ENCODE measurements around the gene FFAR3. TPM values are rescaled to one million over a fixed set of nuclear protein-coding genes. Genes with fewer than 3 reads are reported as not detected.
A peak's percentile ranks its signal among the peaks of the same experiment; 100 is the strongest.

The FFAR3 gene
- total and polyA plus RNA-seq, 2 of the 8 experiments (the other 6 are each of a cell fraction or from before 2014, with no cell fraction given) = not detected

- Histone ChIP-seq H4K20me1 (replicated peaks in 1 of 2; ENCODE audit: control insufficient read depth in 1 of 2, insufficient read depth in 2 of 2, low read length in 2 of 2) (no peaks in the 10 kb centered on the region), H2BK120ac (replicated peaks; ENCODE audit: low read depth, low read length) (no peak overlapping the region), H3K4me2 (ENCODE audit: insufficient read depth in 1 of 2, low read depth in 2 of 2, low read length in 2 of 2) (no peak overlapping the region), H2BK12ac (ENCODE audit: low read depth, low read length) (no peak overlapping the region), H3K9me3 (ENCODE audit: insufficient read depth in 2 of 2, low read depth in 1 of 2, low read length in 1 of 2) (no peaks in the 10 kb centered on the region), H3K27me3 (replicated peaks in 1 of 4; ENCODE audit: control insufficient read depth in 3 of 4, extremely low read depth in 1 of 4, insufficient read depth in 3 of 4, low read length in 3 of 4) (no peaks in the 10 kb centered on the region), H3K79me1 (ENCODE audit: low read depth, low read length) (no peaks in the 10 kb centered on the region), H3K79me2 (ENCODE audit: control insufficient read depth in 1 of 2, insufficient read depth in 2 of 2, low read length in 2 of 2) (no peaks in the 10 kb centered on the region), H3K27ac (ENCODE audit: low read depth, low read length) (no peak overlapping the region), H3K14ac (ENCODE audit: insufficient read length) (no peak overlapping the region), H4K5ac (ENCODE audit: insufficient read length, low read depth, low read length) (no peak overlapping the region), H2AK5ac (ENCODE audit: low read depth, low read length) (no peak overlapping the region), H3K23ac (ENCODE audit: insufficient read length) (no peak overlapping the region), H4K8ac (ENCODE audit: extremely low read depth, insufficient read depth, low read length) (peak overlapping the region; percentile 20), H3K4me3 (ENCODE audit: extremely low read depth in 1 of 4, insufficient read depth in 2 of 4, low read depth in 3 of 4, low read length in 4 of 4) (no peak overlapping the region), H3K4ac (replicated peaks; ENCODE audit: insufficient read length, low read depth, low read length) (no peak overlapping the region), H3K18ac (ENCODE audit: extremely low read depth, low read length) (no peak overlapping the region), H3K9ac (replicated peaks in 1 of 4; ENCODE audit: extremely low read depth in 1 of 4, low read depth in 3 of 4, low read length in 3 of 4) (no peak overlapping the region), H4K91ac (replicated peaks; ENCODE audit: insufficient read length, low read length) (no peak overlapping the region), H3K4me1 (replicated peaks in 1 of 4; ENCODE audit: control insufficient read depth in 3 of 4, insufficient read depth in 4 of 4, low read length in 3 of 4) (no peaks in the 10 kb centered on the region; a peak in 1 of 7 replicates), H2BK20ac (ENCODE audit: low read length) (no peak overlapping the region), H3K56ac (replicated peaks; ENCODE audit: insufficient read length, low read depth, low read length) (no peak overlapping the region), H3K36me3 (ENCODE audit: control insufficient read depth in 2 of 4, insufficient read depth in 4 of 4, low read length in 3 of 4) (no peaks in the 10 kb centered on the region), H2AFZ (ENCODE audit: low read length) (no peak overlapping the region), H3K23me2 (ENCODE audit: low read depth, low read length) (no peaks in the 10 kb centered on the region), H2BK15ac (ENCODE audit: low read length) (no peak overlapping the region), H2BK5ac (ENCODE audit: low read depth, low read length) (no peak overlapping the region)
- POLR2A ChIA-PET (ENCODE audit: partially characterized antibody) = no interaction called here
- TF ChIP-seq EP300 (IDR thresholded peaks at IDR 0.05; ENCODE audit: borderline replicate concordance in 1 of 2, low read depth in 2 of 2, low read length in 2 of 2) (no peak), BRCA1 (IDR thresholded peaks at IDR 0.05; ENCODE audit: low read depth, low read length) (no peak), TEAD4 (IDR thresholded peaks at IDR 0.05; ENCODE audit: low read depth, low read length) (no peak), BACH1 (IDR thresholded peaks at IDR 0.05; ENCODE audit: low read length) (no peak), KDM5A (IDR thresholded peaks at IDR 0.05; ENCODE audit: low read length) (no peak), FOSL1 (IDR thresholded peaks at IDR 0.05; ENCODE audit: insufficient read depth, low read depth, low read length) (no peak), PHF8 (conservative IDR thresholded peaks at IDR 0.05; ENCODE audit: low read depth, low read length) (no peak), E2F6 (IDR thresholded peaks at IDR 0.05) (no peak), CHD1 (IDR thresholded peaks at IDR 0.05; ENCODE audit: low read depth, low read length) (no peak)
- no peak for DNase-seq (ENCODE audit: low read depth in 1 of 2, low spot score in 2 of 2)
- FAIRE-seq = no peak
- WGBS, 2 experiments (ENCODE audit: extremely low coverage in 1 of 2, insufficient coverage in 1 of 2, insufficient read length in 1 of 2, insufficient replicate concordance in 2 of 2, low coverage in 1 of 2, low lambda C conversion rate in 2 of 2, missing lambda C conversion rate in 1 of 2) = 82% methylated on average over 14 of the region's 14 CpGs; no CpG with 5 or more reads in 1 of the 2 experiments
- CTCF ChIA-PET (ENCODE audit: partially characterized antibody) = interaction anchor here (0.6 to 2.2 kb wide), 4 partner anchors 22 to 896 kb away, joined by 3 to 7 read pairs (median 4); partner anchors contain the start of gene FFAR3
These were observed 26.6 kb upstream of the FFAR3 start for GRCh38 chr19:35331551-35332214.

Measured in H1 (cell line).